ENCODE measurements around the gene DAPL1.

DAPL1 gene

DNA sequence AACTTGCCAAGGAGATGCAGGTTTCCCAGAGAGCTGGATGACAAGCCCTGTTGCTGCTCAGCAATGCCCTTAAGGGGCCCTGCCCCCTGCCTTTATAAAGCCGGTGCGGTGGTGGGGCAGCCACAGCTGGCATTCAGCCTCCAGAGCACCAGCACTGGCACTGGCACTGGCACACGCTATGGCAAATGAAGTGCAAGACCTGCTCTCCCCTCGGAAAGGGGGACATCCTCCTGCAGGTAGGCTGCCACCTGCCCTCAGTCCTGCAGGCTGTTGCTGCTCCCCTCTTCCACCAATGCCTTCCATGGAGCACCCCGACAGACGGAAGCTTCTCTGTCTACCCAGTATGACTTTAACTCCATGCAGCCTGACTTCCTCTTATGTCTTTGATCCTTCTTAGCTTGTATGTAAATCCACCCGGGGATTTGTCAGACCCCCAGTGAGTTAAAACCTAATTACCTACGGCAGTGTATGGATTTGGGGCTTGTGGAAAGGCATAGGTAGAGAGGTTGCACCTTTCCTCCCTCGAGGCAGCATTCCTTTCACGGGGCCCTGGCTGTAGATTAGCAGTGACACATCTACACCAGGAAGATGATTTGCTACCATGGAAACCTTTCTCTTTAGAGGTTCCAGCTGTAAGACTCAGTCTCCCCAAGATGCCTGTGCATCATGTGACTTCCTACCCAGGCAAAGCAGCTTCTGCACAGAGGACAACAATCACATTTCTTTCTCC, at the start of gene DAPL1:
Gene DAPL1, plus strand, starts transcription at position 123 of the 730 bp plus-strand sequence. Its CDS starts 56 bp downstream, at position 179.
- DNase-seq, result no peak

- DNase-seq, result no peak
Measured at GRCh38 chr2:158745866-158746382, 49.2 kb upstream of the DAPL1 start.

DNA sequence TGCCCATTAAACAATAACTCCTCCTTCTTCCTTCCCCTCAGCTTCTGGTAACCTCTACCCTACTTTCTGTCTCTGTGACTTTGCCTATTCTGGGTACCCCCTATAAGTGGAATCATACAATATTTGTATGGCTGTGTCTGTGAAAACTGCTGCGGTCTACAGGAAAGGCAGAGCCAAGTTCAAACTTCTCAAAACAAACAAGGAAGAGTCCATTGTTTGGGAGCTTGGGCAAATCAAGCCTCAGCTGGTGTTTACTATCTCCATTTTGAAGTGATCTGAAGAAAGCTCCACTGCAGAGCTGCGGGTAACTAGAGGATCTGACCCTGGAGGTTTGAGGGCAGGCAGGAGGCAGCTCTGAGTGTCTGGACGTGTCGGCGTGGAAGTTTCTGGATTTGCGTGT, 48.6 kb upstream of the DAPL1 start:
- DNase-seq, result no peak

GRCh38 chr2:158747281-158747680, 47.8 kb upstream of the DAPL1 start:
- no peak for DNase-seq

DNA sequence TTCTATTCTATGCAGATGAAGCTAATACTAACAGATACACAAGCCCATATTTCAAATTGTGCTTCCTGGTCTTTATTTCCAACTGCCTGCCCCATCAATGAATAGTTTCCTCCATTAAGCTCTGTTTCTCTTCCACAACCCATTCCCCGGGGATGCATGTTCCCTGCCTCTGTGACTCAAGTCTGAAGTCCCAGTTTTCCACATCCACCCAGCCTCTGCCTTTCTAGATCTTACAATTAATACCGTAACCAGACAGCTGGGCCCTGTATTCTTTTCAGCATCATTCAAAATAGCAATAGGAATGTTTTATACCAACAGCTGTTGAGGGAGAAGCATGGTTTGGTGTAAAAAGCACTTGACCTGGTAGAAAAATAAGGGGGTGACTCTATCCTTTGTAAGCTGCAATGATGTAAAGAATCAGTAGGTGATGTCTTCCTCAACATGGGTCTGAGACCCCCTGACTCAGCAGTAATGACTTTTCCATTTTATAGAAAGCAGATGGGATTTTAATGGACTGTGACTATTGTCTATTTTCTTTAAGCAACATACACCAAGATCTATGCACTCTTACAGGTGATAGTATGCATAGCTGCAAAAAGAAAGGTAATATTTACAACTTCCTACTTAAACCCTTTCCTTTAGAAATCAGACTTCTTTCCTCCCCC, 46.1 kb upstream of the DAPL1 start:
- DNase-seq, result no peak

DNA sequence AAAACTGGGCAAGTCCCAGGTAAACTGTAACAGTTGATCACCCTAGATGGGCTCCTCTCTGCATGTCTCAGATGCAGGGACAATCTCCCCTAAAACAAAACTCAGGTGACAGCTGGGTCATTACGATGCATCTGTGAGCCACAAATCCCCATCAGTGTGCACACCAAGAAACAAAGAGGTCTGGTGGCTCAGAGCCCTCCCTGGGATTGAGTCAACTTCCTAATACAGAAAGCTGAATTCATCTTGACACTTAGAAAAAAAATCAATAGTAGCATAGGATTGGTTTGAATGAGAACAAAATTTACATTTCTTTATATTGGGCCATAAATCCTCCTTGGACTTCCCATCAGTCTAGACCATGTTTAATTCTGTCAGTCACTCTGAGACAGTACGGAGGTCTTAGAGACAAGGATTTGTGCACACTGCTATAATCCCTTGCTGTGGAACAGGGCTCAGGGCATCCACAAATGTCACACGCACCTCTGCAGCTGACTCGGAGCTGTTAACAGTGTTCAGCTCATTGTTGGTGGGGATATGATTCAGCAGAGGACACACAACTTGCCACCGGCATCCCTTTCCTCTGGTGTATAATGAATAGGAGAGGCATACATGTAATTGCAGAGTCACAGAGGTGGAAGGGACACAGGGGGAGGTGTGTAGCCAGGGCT, 44.5 kb upstream of the DAPL1 start:
- DNase-seq, result no peak

DNA sequence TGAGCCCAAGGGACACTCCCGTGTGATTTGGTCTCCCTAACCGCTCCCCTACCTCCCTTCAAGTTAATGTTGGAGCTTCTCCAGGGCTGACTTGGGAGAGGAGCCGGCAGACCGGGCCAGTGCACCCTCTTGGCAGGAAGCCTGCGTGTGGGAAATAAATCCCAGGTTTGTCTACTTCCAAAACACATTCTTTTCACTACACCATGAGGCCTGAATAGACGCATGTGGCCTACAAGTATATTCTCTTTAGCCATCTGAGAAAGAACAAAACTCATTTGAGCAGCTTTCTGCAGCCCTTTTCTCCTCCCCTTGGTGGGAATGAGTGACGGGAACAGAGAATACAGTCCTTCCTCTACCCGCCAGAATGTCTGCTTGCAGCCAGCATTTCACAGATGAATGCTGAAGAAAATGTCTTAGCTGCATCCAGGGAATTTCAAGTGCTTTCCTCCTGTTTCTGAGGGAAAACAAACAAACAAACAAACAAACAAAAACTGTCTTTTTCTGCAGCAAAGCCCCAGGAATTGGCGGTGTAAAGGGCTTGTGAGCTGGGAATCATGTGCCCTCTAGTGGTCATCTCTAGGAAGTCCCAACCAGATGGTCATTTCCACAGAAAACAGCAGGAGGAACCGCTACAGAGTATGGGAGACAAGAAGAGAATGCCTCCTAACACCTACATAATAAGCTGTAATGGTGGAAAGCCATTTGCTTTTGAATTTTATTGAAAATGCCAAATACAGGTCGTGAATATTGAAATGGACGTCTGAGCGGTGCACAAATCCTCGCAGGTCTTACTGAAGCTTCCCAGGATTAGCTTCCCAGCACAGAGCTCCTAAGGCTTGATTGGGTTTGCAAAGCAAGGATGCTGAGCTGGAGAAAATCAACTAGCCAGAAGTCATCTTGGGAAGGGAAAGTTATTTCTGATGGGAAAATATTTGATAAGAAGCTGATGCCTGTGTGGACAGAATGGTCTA, 41.2 kb upstream of the DAPL1 start:
- DNase-seq, result peak; percentile 67

GRCh38 chr2:158755310-158756087, 39.6 kb upstream of the DAPL1 start:
- DNase-seq, result peak; percentile 14

GRCh38 chr2:158756331-158756730, 38.8 kb upstream of the DAPL1 start:
- no peak for DNase-seq

GRCh38 chr2:158756976-158757375, 38.1 kb upstream of the DAPL1 start:
- no peak for DNase-seq

DNA sequence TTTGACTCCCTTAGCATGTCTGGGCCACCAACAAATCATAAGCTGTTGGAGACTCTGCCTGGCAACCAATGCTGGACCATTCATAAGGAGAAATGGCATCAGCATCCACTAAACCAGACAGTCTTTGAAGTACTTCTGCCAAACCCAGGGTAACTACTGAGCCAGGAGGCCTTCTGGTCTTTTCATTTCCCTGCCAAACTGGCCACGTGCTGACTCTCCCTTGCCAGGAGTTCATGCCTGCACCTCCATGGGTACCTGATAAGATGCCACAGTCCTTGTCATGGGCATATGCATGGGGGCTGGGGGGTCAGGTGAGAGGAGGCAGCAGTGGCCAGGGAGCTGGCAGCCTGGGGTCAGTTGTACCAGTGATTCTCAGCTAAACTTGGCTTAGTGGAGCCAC, 34.2 kb upstream of the DAPL1 start:
- no peak for DNase-seq

DNA sequence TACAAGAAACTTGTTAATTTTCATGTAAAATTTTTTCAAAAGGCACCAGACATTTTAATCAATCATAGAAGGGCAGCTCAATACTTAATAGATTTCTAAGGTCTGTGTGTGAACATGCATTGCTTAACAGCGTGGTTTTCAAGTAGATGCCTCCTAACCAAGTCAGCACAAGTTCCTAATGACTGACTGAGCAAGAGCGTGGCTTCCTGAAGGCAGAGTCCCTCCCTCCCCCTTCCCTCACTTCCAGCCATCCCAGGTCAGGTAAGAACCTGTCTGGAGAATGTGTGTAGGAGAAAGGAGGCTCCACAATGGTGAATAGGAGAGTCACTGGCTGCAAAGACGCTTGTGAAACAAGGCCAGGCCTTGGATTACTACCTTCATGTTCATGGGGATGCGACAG, 33.5 kb upstream of the DAPL1 start:
- no peak for DNase-seq

DNA sequence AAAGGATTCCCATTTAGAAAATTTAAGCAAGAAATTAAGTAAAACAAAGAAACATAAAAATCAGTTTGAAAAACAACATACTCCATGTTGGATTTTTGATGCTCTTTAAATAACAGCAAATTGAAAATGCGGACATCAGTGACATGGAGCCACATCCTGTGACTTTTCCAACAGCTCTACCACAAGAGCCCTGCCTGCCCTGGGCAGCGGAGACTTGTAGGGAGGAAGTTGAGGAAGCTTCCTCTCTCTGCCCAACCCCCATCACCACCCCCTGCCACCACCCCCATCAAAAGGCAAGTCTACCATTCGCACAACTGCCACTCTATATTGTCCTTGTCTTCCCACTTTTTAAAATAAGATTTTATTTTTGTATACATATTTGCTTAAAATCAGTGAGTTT, 32.8 kb upstream of the DAPL1 start:
- DNase-seq, result no peak

DNA sequence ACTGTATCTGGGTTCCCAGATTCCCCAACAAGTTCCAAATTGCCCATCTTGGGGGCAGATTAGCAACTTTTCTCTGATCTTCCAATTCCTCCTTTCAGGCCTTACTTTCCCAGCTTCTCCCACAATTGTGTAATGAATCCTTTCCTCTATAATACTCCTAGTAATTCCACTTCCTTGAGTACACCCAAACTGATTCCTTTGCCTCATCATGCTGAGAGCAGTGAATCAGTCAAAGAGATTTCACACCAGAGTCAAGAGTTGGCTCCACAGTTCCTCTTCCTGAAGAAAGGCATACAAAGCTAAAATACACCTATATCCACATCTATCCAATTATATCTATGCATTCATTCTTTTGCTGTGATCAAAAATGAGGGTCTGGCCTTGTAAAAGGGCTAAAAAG, 28.6 kb upstream of the DAPL1 start:
- DNase-seq, result no peak

DNA sequence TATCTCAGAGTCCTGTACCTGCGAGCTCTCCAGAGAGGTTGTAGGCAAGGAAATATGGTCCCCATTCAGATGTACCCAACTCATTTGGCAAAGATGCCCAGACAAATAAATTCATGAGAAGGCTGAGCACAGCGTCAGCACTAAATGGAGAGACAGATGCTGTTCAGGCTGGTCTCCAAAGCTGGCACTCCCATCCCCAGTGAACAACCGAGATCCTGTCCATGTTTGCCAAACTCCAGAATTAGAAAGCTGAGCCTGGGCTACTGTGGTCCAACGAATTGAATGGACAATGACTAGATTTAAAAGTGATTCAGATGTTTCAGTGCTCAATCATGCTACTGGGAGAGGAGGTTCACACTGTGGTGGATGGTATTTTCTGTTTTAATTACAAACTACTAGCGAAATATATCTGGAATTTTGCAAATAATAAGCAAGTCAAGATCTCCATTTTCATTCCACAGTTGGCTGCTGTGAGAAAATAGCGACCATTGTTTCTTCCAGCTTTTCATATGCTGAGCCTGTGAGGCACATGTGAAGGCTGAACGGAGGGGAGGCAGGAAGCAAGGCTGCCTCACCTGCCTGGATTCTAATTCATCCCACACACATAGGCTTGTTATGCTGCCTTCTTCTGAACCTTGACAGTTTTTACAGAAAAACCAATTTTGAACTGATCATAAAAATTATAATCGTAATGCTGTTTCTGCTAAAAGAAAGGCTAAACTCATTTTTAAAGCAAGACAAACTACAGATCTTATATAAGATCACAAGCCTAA, 22.6 kb upstream of the DAPL1 start:
- DNase-seq, result no peak

DNA sequence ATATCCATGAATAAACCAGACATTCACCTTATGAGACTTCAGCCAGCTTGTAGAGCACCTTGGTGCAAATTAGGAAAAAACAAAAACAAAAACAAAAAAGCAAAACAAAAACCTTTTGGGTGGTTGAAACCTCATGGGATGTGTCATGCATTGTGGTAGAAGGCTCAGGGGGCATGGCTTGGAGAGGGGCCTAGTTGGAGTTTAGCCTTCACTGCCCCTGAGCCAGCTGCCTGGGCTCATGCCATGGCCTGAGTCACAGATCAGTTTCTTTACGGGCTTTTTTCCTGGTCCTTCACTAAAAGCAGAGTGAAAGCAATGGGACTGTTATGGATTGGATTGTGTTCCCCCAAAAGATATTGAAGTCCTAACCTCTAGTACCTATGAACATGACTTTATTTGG, 22.0 kb upstream of the DAPL1 start:
- no peak for DNase-seq

DNA sequence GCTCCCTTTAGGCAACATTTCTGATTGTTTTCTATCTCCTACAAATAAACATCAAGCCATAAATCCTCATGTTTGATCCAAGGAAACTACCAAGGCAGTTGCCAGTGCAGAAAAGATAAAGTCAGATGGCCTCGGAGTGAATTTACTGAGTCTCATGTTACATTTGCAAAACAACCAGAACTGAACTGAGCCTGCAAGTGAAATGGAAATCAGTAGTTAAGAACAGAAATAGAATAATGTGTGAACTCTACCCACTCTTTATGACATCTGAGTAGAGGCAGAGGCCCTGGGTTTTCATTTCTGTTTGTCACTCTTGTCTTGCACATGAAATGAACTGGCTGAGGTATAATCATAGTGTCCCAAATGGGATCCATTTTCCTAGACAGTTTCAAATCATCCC, 20.4 kb upstream of the DAPL1 start:
- no peak for DNase-seq

GRCh38 chr2:158775273-158776027, 19.7 kb upstream of the DAPL1 start:
- DNase-seq, result peak; percentile 12

DNA sequence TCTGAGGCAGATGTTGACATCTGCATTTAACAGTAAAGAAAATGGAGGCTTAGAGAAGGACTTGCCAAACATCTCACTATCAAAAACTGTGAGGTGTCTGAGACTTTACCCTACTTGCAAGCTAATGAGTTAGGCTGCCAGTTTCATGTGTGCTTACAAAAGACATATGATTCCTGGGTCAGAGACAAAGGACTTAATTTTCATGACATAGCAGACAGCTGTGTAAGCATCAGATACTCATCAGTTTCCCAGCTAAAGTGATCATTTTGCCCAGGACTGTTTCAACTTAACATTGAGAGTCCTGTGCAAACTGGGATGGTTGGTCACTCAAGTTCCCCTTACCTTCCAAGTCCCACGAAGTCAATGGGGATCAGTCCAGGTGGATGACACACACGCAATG, 18.9 kb upstream of the DAPL1 start:
- DNase-seq, result no peak

DNA sequence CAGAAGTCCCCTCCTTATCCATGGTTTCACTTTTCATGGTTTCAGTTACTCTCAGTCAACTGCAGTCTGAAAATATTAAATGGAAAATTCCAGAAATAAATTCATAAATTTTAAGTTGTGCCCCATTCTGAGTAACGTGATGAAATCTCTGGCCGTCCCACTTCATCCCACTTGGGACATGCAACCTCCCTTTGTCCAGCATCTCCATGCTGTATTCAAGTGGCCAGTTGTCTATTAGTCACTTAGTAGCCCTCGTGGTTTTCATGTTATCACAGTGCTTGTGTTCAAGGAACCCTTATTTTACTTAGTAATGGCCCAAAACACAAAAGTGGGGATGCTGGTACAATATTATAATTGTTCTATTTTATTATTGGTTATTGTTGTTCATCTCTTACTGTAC, 18.0 kb upstream of the DAPL1 start:
- DNase-seq, result no peak

Measured in hematopoietic multipotent progenitor cell treated with erythropoietin and hydrocortisone succinate and interleukin-3 and kit ligand, for 8 days (in vitro differentiated cells).